WERI-Rb-1 (cell line): ENCODE results near the gene CDYL.
"Not testable (repeated sequence)": the region's sequence is repeated elsewhere in the genome, so short reads cannot be mapped to it uniquely, and the experiment has no call there.

Experiments used
- DNase-seq: peaks from one replicate; pipeline ENCODE4 v3.0.0-alpha.2; 2020
- H3K27ac ChIP-seq: fragments of 250-450 bp; sonication (Bioruptor Pico); 2 replicates; pipeline ENCODE4 v1.5.1; 2020; ENCODE audit warnings: mild to moderate bottlenecking, moderate library complexity
- H3K27me3 ChIP-seq: fragments of 250-450 bp; sonication (Bioruptor Pico); 2 replicates; pipeline ENCODE4 v1.5.1; 2021; ENCODE audit warnings: mild to moderate bottlenecking, low read depth, moderate library complexity; ENCODE audit not compliant: insufficient read depth, severe bottlenecking
- H3K36me3 ChIP-seq: fragments of 250-450 bp; sonication (Bioruptor Pico); 2 replicates; pipeline ENCODE4 v1.5.1; 2020; ENCODE audit warnings: mild to moderate bottlenecking, moderate library complexity
- H3K4me3 ChIP-seq: 2 replicates; pipeline ENCODE4 v1.5.1; 2011; ENCODE audit warnings: low read depth, mild to moderate bottlenecking, control low read depth, low read length
- H3K9me3 ChIP-seq: fragments of 250-450 bp; sonication (Bioruptor Pico); 2 replicates; pipeline ENCODE4 v1.5.1; 2021; ENCODE audit warnings: mild to moderate bottlenecking, moderate library complexity; ENCODE audit not compliant: severe bottlenecking
- TF ChIP-seq, protein P1 (sequence below): IDR thresholded peaks from 2 replicates; pipeline ENCODE4 v1.5.1; 2011; ENCODE audit warnings: low read depth, mild to moderate bottlenecking, control low read depth, inconsistent platforms, low read length

CDYL gene

DNA sequence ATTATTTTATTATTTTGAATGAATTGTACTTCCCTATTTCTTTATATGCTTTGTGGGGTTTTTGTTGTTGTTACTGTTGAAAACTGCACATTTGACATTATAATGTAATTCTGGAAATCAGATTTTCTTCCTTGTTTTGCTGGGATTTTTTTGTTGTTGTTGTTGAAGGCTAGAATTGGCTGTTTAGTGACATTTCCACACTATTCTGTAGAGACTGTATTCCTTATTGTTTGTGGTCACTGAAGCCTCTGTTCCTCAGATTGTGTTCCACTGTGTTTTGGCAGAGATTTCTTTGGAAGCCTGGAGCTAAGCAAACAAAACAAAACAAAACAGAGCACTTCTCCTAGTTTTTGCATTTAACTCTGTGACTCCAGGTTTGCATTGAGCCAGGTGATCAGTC lies 52.9 kb downstream of the CDYL start:
- Histone ChIP-seq H3K9me3 (peaks cover 15% of the 10 kb centered on the region), H3K4me3 (no peak overlapping the region)

DNA sequence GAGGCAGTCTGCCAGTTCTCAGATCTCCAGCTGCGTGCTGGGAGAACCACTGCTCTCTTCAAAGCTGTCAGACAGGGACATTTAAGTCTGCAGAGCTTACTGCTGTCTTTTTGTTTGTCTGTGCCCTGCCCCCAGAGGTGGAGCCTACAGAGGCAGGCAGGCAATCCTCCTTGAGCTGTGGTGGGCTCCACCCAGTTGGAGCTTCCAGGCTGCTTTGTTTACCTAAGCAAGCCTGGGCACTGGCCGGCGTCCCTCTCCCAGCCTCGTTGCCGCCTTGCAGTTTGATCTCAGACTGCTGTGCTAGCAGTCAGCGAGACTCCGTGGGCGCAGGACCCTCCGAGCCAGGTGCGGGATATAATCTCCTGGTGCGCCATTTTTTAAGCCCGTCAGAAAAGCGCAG lies 59.3 kb downstream of the CDYL start:
- H3K27ac ChIP-seq, H3K4me3 ChIP-seq, DNase-seq, H3K27me3 ChIP-seq, H3K9me3 ChIP-seq, H3K36me3 ChIP-seq: not testable (repeated sequence)

More for the DNA sequence above, 52.9 kb downstream of the CDYL start:
- no peak for DNase-seq
- Histone ChIP-seq H3K27ac (no peak overlapping the region), H3K36me3 (no peaks in the 10 kb centered on the region), H3K27me3 (no peaks in the 10 kb centered on the region)
- TF ChIP-seq, protein P1, sequence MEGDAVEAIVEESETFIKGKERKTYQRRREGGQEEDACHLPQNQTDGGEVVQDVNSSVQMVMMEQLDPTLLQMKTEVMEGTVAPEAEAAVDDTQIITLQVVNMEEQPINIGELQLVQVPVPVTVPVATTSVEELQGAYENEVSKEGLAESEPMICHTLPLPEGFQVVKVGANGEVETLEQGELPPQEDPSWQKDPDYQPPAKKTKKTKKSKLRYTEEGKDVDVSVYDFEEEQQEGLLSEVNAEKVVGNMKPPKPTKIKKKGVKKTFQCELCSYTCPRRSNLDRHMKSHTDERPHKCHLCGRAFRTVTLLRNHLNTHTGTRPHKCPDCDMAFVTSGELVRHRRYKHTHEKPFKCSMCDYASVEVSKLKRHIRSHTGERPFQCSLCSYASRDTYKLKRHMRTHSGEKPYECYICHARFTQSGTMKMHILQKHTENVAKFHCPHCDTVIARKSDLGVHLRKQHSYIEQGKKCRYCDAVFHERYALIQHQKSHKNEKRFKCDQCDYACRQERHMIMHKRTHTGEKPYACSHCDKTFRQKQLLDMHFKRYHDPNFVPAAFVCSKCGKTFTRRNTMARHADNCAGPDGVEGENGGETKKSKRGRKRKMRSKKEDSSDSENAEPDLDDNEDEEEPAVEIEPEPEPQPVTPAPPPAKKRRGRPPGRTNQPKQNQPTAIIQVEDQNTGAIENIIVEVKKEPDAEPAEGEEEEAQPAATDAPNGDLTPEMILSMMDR = no peak

DNA sequence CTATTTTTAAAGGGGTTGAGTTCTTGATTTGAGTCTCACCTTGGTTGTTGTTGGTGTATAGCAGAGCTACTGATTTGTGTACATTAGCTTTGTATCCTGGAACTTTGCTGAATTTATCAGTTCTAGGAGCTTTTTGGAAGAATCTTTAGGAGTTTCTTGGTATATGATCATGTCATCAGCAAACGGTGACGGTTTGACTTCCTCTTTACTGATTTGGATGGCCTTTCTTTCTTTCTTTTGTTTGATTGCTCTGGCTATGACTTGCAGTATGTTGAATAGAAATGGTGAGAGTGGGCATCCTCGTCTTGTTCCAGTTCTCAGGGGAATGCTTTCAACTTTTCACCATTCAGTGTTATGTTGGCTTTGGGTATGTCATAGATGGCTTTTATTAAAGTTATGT lies 64.0 kb downstream of the CDYL start:
- H3K27me3 ChIP-seq = no peaks in the 10 kb centered on the region
- no peaks in the 10 kb centered on the region for H3K36me3 ChIP-seq
- DNase-seq = no peak
- TF ChIP-seq, protein P1 = no peak
- H3K27ac ChIP-seq = no peak overlapping the region
- no peak overlapping the region for H3K4me3 ChIP-seq
- peaks cover 8% of the 10 kb centered on the region for H3K9me3 ChIP-seq

DNA sequence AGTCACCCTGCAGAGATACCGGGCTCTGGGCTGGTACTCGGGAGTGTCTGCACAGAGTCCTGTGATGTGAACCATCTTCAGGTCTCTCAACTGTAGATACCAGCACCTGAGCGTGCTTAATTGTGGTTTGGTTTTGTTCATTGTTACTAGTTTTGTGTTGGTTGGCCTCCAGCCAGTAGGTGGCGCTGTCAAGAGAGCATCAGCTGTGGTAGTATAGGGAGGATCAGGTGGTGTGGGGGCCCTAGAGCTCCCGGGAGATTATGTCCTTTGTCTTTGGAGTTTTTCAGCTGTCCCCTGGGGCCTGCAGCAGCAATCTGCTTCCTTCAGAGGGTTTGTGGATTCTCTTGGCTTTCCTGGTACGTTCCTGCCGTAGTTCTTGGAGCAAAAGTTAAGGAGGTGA lies 67.9 kb downstream of the CDYL start:
- no peak overlapping the region for H3K4me3 ChIP-seq
- no peaks in the 10 kb centered on the region for H3K36me3 ChIP-seq
- DNase-seq = peak; percentile 46
- TF ChIP-seq, protein P1 = peak; percentile 64
- no peak overlapping the region for H3K27ac ChIP-seq
- H3K27me3 ChIP-seq = no peaks in the 10 kb centered on the region
- peaks cover 8% of the 10 kb centered on the region for H3K9me3 ChIP-seq

DNA sequence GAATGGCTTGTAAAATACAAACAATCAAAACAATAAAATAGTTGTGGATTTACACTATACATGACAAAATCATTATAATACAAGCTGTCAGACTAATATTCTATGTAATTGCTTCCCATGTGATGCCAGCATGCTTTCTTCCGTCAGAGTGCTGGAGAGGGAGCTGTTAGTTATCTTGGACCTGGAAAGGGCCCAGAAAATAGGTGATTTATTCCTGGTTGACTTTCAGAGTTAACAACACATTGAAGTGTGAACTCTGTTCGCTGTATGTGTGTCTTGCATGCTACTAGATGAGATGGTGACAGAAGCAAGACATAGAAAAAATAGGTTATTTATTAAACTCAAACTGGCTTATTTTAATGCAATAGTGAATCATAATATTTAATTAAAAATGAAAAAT lies 70.2 kb downstream of the CDYL start:
- Histone ChIP-seq H3K4me3 (no peak overlapping the region), H3K36me3 (no peaks in the 10 kb centered on the region), H3K9me3 (peaks cover 8% of the 10 kb centered on the region), H3K27ac (no peak overlapping the region), H3K27me3 (no peaks in the 10 kb centered on the region)
- TF ChIP-seq, protein P1 = no peak
- DNase-seq = no peak

DNA sequence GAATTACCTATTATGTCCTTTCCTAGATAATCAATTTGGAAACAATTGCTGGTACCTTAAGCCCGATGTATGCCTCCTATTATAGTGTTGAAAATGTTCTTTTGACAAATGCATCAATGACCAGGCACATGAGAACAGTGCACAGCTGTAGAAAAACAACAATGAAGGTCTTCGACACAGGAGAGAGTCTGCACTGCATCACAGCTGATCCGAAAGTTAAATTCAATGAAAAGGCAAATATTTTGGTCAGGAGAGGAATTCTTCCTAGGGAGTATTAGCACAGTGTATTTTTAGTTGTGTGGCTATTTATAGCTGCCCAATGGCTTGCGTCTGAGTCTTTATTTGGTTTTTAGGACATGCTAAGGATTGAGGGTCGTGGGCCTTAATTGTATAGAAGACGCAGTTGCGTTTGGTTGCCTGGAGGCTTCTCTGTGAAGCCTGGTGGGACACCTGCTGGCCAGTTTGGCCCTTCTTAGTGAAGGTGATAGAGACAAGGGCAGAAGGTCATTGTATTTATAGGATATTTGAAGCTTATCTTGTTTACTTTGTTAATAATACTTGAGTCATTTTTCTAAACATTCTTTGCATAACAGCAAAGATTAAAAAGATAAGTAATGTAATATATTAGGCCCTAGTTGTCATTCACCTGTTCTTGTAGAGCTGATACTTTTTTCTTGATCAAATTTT lies 72.3 kb downstream of the CDYL start:
- H3K9me3 ChIP-seq = peaks cover 8% of the 10 kb centered on the region

More for the DNA sequence above, 72.3 kb downstream of the CDYL start:
- DNase-seq = peak; percentile 56
- Histone ChIP-seq H3K27me3 (no peaks in the 10 kb centered on the region), H3K27ac (no peak overlapping the region), H3K36me3 (no peaks in the 10 kb centered on the region), H3K4me3 (no peak overlapping the region)
- TF ChIP-seq, protein P1 = peak; percentile 66
